HG02981 (cell line): ENCODE data around the gene IDH2.
"Not testable (repeated sequence)": the region's sequence is repeated elsewhere in the genome, so short reads cannot be mapped to it uniquely, and the experiment has no call there.

ENCODE experiments used
- ATAC-seq: cut with Tn5 transposase; IDR thresholded peaks from one replicate; pipeline ENCODE4 v1.9.1; 2021; ENCODE audit warnings: mild to moderate bottlenecking, moderate library complexity; ENCODE audit not compliant: unreplicated experiment

IDH2 gene

DNA sequence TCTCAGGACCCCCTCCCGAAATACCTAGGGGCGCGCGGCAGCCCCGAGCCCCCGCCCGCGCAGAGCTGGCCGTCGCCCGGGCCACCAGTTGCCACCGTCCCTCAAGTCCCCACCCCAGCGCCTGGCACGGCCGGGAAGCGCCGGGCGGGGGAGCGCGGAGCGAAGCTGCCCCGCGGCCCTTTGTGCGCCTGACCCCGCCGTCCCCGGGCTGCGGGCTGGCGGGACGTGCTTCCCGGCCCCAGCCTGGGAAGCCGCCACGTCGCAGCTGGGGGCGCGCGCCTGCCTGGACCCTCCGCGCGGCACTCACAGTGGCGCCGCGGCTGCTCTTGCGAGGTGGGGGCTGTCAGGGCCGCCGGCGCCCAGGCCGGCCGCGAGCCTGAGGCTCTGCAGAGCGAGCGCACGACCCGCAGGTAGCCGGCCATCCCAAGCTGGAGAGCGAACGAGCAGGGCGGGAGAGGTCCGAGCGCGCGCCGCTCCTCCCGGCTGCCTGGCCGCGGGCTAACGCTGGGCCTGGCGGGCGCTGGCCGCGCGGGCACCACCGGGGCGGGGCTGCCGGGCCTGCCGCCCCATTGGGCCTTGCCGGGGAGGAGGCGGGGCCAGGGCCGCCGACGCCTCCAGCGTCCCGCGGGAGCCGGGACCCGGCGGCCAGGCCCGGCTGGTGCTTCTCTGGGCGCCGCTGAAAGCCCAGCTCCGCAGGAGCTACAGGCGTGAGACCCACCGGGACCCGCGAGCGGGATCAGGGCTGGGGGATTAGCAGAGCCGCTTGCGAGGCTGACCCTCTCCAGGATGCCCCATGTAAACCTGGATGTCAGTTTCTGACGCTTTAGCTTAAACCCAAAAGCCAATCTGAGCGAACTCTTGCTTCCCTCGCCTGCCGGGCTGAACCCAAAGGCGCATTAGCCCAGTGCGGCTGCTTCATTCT, at the start of gene IDH2:
Gene IDH2, minus strand, starts transcription at position 500 of the 922 bp plus-strand sequence. Its CDS starts 78 bp downstream, at position 422.
- peak; percentile 58 for ATAC-seq

DNA sequence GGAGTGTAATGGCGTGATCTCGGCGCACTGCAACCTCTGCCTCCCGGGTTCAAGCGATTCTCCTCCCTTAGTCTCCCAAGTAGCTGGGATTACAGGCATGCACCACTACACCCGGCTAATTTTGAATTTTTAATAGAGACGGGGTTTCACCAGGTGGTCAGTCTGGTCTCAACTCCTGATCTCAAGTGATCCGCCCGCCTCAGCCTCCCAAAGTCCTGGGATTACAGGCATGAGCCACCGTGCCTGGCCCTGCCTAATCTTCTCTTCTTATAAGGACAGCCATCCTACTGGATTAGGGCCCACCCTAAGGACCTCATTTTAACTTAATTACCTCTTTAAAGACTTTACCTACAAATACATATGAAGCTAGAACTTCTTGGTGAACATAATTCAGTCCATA, 48.3 kb upstream of the IDH2 start:
- not testable (repeated sequence) for ATAC-seq

DNA sequence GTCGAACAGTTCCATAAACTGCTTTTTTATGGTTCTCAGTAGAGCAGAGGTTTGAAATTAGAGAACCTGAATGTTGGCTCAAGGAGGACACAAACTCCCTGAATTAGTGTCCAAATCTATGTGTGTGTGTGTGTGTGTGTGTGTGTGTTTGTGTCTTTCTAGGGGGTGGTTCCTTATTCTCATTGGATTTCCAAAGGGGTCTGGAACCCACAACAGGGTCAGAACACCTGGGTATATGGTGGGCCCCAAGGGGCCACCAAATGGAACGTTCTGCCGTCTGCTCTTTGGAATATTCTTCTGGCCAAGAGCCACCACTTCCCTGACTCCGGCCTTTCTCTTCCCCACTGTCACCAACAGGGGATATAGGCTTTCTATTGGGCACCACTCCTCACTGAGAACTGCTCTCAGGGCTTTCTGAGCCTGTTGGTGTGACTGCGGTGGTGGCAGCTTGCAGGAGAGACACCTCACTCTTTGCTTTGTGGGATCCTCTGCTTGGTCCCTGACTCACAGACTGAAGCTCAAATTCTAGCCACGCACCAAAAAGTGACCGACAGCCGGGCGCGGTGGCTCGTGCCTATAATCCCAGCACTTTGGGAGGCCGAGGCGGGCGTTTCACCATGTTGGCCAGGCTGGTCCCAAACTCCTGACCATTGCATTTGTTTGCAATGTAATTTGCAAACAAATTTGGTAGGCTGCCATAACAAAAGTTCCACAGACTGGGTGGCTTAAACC, 47.5 kb upstream of the IDH2 start:
- ATAC-seq: no peak

DNA sequence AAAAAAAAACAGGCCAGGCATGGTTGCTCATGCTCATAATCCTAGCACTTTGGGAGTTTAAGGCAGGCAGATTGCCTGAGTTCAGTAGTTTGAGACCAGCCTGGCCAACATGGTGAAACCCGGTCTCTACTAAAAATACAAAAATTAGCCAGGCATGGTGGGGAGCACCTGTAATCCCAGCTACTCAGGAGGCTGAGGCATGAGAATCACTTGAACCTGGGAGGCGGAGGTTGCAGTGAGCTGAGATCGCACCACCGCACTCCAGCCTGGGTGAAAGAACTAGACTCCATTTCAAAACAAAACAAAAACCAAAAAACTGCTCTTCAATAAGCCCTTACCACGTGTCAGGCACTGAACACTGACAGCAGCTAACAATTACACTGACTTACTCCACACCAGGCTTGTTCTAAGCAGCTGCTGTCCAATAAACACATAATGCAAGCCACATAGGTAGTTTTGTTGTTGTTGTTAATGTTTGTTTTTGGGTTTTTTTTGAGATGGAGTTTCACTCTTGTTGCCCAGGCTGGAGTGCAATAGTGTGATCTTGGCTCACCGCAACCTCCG, 44.0 kb upstream of the IDH2 start:
- ATAC-seq: not testable (repeated sequence)

DNA sequence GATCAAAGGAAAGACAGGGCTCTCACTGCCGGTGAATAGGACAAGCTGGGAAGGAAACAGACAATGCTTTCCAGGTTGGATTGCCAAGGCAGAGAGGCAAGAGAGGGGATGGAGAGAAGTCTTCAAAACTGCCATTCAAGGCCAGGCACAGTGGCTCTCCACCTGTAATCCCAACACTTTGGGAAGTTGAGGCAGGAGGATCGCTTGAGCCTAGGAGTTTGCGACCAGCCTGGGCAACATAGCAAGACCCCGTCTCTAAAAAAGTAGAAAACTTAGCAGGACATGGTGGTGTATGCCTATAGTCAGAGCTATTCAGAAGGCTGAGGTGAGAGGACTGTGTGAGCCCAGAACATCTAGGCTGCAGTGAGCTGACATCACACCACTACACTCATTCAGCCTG, 43.5 kb upstream of the IDH2 start:
- no peak for ATAC-seq

DNA sequence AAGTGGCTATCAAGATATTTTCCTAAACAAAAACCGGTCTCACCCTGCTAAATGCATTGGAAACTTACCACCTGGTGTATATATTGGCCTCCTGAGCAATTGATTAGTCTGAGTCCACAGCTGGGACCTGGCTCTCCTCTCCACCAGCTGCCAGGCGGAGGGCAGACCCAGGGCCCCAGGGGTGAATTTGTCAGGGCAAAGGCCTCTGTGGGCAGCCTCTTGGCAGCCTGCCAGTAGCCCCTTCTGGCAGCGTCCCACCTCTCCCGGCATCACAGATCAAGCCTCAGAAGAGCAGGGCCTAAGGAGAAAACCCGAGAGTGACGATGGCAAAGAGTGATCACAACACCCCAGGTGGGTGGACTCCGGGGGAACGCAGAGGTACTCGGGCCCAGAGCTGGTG, 43.0 kb upstream of the IDH2 start:
- ATAC-seq: no peak

DNA sequence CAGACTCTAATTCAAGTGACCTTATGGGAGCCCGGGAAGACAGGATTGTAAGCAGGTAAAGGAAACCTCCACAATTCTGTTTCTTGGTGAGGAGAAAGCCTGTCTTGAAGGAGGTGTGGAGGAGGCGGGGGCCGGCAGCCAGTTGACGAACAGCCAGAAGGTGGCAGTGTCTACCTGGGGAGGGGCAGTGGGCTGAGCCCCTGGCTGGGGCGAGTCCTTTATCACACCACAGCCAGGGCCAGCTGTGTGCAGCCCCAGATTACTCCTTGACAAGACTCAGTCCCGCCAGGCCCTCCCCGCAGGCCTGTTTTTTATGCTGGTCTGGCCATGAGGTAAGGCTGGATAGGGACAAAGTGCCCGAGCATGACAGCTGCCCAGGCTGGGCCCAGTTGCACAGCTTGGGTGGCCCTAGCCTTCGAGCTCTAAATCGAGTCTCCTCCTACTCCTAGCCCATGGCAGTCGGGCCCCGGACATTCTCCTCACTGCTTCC, 40.9 kb upstream of the IDH2 start:
- ATAC-seq: no peak

DNA sequence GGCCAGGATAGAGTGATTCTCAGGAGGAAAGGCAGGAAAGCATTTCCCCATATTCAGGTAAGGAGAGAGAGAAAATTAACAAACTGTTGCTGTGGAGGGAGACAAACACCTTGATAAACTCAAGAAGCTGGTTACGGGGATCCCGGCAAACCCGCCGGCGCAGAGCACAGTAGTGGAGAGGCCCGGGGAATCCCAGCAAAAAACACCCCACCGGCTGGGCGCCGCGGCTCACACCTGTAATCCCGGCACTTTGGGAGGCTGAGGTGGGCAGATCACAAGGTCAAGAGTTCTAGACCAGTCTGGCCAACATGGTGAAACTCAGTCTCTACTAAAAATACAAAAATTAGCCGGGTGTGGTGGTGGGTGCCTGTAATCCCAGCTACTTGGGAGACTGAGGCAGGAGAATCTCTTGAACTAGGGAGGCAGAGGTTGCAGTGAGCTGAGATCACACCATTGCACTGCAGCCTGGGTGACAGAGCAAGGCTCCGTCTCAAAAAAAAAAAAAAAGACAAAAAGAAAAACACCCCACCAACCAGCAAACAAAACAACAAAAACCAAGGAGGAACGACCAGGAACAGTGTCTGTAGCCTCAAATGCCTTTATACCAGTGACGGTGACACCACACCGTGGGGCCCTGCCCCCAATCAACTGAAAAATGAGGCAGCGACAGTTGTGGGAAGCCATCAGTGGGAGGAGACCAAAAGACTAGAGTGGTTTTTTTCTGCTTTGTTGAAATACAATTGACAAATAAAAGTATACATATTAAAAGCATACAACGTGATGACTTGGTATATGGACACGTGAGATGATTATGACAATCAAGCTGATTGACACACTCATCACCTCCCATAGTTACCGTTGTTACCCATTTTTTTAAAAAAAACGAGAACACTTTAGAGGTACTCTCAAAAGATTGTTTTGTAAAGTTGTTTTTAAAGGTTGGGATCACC, 40.2 kb upstream of the IDH2 start:
- ATAC-seq: no peak

DNA sequence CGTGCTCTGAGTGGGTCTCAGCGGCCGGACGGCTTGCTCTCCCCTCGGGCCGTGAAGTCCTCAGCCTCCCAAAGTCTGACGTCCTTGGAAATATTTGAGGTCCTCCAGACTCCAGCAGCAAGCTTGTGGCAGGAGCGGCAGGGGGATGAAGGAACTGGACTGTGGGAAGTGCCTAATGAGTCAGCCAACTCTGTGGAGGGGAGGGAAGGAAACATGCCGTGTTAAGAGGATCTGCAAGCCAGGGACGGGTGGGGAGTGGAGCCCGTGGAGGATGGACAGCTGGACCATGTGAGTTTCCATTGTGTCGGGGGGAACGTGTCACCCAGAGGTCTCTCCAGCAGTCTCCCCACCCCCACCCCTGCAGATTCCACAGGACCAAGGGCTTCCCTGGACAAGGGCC, 39.4 kb upstream of the IDH2 start:
- ATAC-seq: no peak

DNA sequence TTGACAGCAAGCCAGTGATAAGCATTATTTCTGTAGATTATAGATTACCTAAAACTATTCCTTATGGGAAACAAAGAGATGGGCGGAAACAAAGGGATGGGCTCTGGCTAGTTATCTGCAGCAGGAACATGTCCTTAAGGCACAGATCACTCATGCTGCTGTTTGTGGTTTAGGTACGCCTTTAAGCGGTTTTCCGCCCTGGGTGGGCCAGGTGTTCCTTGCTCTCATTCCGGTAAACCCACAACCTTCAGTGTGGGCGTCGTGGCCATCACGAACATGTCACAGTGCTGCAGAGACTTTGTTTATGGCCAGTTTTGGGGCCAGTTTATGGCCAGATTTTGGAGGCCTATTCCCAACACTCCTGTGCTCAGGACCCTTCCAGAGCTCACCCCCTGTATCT, 37.3 kb upstream of the IDH2 start:
- not testable (repeated sequence) for ATAC-seq

DNA sequence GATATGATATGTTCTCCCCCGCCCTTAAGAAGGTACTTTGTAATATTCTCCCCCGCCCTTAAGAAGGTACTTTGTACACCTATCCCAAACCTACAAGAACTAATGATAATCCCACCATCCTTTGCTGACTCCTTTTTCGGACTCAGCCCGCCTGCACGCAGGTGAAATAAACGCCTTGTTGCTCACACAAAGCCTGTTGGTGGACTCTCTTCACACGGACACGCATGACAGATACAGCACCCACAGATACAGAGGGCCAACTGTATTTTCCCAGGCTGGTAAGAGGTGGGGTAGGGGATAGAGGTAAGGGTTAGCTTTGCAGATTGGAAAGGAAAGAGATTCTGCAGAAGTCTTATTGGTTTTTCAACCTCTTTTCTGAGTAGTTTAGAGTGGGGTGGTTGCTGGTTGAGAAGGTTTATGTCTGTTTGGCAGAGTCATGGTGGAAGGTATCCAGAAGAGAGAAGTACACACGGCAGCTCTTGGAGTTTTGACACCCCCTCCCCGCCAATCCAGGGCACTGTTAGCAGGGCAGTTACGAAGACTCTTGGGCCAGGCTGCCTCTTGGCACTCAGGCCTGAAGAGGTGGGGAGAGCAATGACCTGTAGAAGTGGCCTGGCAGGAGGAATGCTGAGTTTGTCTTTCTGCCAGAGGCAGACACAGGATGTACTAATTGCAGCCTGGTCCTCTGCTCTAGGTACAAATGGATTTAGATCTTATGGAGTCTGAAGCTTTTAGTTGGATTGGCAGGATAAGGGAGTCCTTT, 36.0 kb upstream of the IDH2 start:
- no peak for ATAC-seq

DNA sequence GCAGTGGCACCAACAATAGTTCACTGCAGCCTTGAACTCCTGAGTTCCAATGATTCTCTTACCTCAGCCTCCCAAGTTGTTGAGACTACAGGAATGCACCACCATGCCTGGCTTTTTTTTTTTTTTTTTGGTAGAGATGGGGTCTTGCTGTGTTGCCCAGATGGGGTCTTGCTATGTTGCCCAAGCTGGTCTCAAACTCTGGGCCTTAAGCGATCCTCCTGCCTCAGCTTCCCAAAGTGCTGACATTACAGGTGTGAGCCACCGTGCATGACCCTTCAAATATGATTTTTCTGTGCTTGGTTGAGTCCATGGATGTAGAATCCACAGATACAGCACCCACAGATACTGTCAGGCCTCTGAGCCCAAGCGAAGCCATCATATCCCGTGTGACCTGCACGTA, 30.2 kb upstream of the IDH2 start:
- ATAC-seq: no peak

DNA sequence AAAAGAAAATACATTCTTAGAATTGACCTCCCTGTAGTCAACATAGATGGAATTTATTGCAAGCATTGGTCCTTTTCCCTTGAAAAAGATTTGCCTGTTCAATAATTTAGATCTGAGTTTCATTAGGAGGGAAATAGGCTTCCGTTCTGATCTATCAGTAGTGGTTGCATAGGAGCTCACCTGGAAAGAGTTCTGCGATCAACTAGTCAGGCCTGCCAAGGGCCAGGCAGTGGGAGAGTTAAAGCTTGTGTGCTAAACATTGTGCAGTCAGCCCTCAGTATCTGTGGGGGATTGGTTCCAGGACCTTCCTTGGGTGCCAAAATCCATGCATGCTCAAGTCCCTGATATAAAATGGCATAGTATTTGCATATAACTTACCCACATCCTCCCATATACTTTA, 29.6 kb upstream of the IDH2 start:
- no peak for ATAC-seq

DNA sequence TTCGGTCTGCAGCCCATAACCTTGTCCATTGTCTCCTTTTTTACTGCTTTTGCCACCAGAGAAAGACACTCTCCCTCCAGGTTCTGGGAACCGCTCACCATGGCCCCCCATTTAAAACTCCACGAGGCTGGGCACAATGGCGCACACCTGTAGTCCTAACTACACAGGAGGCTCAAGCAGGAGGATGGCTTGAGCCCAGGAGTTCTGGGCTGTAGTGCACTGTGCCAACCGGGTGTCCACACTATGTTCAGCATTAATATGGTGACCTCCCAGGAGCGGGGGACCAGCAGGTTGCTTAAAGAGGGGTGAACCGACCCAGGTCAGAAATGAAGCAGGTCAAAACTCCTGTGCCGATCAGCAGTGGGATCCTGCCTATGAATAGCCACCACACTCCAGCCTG, 28.0 kb upstream of the IDH2 start:
- no peak for ATAC-seq

DNA sequence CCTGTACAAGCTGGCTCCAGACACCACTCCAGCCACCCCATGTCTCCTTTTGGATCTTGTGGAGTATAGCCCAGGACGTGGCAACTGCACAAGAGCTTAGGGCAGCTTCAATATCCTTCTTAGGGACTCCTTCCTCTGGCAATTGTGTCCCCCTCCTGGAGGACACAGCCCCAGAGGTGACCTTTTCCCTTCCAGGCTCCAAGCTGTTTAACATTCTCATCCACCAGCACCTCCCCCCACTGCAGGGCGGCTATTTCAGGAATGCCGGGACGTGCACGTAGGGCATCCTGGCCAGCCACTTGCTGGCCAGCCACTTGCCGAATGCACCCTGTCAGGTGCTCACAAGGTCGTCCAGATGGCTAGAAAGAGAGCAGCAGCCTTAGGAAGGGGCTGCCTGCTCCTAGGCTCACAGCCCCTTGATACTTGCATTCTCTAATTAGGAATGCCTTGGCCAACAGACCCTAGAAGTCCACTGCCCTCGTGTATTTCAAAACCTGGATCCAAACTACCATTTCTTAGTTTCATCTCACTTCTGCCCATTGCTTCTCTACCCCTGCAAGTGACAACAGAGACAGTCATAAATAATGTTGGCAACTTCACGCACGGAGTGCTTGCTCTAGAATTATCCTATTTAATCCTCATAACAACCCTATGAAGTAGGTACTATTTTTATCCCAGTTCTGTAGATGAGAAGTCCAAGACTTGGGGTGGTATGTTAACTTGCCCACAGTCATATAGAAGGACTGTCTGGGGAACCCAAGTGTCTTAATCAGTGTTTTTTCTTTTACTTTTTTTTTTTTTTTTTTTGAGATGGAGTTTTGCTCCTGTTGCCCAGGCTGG, 24.5 kb upstream of the IDH2 start:
- ATAC-seq: no peak

DNA sequence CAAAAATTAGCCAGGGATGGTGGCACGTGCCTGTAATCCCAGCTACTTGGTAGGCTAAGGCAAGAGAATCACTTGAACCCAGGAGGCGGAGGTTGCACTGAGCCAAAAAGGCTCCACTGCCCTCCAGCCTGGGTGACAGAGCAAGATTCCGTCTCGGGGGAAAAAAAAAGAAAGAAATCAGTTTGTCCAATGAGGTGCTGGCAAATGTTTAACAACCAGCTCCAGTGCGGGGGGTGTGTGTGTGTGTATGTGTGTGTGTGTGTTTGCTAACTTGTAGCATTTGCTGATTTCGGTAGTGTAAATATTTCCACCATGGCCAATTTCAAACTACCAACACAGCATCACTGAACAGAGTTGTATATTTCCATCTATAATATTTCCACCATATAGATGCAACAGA, 23.8 kb upstream of the IDH2 start:
- no peak for ATAC-seq

DNA sequence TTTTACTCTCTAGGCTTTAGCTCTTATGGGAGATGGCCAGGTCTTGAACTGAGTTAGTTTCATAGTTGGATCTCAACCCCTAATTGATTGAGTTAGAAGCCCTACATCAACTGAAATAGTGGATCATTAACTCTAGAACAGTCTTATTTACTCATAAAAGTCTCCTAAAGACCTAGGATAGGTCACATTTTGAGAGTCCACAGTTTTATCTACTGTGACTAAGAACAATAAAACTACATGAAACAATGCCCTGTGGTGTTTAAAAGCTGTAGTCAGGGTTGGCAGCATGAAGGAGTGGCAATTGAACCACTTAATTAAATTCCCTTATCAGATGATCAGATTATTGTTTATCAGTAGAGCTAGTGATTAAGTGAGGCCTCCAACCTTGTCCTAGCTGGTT, 22.2 kb upstream of the IDH2 start:
- ATAC-seq: no peak

DNA sequence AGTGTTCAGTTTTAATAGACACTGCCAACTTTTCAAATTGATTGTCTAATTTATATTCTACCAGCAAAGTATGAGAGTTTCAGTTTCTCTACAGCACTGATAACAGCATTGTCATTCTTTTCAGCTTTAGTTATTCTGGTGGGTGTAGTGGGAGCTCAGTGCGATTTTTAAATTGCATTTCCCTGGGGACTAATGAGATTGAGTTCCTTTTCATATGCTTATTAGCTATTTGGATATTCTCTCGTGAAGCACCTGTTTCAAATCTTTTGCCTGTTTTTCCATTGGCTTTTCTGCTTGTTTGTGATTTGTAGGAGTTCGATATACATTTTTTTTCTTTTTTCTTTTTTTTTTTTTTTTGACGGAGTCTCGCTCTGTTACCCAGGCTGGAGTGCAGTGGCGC, 18.8 kb upstream of the IDH2 start:
- ATAC-seq: no peak

DNA sequence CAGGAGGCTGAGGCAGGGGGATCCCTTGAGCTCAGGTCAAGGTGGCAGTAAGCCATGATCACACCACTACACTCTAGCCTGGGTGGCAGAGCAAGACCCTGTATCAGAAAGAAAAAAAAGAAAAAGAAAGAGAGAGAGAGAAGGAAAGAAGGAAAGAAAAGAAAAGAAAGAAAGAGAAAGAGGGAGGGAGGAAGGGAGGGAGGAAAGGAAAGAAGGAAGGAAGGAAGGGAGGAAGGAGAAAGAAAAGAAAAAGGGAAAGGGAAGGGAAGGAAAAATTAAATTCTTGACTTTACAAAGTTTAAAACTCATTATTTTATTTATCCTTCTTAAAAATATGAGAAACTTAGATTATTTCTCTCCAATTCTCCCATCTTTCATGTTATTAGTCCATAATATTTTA, 17.1 kb upstream of the IDH2 start:
- ATAC-seq: no peak
